SKM-1 (cell line): Measurements from ENCODE around the gene DNAAF8.
"Not testable (repeated sequence)": the region's sequence is repeated elsewhere in the genome, so short reads cannot be mapped to it uniquely, and the experiment has no call there.

Experiments used
- DNase-seq: peaks from one replicate; lab custom pipeline; 2025; ENCODE audit not compliant: unreplicated experiment; lab: John Stamatoyannopoulos, UW

DNAAF8 gene

DNA sequence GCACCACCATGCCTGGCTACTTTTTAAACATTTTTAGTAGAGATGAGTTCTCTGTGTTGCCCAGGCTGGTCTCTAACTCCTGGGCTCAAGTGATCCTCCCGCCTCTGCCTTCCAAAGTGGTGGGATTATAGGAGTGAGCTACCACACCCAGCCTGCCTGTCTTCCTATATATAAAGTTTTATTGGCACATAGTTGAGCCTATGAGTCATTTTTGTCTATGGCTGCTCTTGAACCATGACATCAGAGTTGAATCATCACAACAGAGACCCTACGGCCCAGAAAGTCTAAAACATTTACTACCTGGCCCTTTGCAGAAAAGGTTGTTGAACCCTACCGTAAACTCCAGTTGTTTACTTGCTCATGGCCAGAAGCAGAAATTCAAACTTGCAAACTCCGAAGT lies 45.9 kb downstream of the DNAAF8 start:
- no peak for DNase-seq

DNA sequence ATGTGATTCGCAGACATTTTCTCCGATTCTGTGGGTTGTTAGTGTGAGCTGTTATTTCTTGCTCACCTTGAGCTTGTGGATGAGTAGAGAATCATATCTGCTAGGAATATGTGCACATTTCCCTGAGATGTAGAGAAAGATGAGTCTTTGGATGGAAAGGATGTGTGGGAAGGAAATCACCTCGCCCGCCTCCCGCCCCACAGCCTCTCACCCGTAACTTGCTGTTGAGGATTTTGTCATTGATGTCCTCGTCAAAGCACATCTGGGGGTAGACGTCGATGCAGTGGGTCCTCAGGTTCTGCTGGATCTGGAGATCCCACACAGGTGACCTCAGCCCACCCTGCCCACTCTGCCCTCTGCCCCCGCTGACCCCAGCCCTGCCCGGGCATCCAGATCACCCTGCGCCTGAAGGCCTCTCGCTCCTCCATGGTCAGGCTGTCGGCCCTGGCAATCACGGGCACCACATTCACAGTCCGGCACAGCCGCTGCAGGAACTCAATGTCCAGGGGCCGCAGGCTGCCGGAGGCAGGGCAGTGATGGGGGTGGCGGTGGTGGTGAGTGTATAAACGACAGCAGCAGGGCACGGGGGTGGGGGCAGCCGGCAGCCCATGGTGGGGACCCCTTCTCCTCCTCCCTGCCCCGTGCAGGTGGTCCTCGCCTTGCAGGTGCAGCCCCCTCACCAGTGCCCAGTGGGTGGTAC lies 49.1 kb downstream of the DNAAF8 start:
- no peak for DNase-seq

GRCh38 chr16:4783951-4784336 lies 49.6 kb downstream of the DNAAF8 start:
- DNase-seq, result no peak

GRCh38 chr16:4784444-4784987 lies 50.2 kb downstream of the DNAAF8 start:
- not testable (repeated sequence) for DNase-seq

DNA sequence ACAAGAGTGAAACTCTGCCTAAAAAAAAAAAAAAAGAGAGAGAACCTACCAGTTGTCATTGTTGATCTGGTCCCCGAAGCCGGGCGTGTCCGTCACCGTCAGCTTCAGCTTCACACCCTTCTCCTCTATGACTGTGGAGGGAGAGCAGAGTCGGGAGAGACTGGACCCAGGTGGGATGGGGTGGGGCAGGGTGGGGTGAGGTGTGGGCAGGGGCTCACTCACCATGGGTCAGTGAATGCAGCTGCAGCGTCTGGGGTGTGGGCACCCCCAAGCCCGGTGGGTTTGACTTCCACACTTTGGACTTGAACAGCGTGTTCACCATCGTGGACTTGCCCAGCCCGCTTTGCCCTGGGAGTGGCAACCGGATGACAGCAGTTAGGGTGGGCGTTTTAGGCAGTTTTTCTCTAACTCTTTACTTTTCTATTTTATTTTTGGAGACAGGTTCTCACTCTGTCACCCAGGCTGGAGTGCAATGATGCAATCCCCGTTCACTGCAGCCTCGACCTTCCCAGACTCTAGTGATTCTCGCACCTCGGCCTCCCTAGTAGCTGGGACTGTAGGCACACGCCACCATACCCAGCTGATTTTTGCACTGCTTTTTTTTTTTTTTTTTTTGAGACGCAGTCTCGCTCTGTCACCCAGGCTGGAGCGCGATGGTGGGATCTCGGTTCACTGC lies 51.6 kb downstream of the DNAAF8 start:
- no peak for DNase-seq

GRCh38 chr16:4787068-4787467 lies 52.7 kb downstream of the DNAAF8 start:
- no peak for DNase-seq

DNA sequence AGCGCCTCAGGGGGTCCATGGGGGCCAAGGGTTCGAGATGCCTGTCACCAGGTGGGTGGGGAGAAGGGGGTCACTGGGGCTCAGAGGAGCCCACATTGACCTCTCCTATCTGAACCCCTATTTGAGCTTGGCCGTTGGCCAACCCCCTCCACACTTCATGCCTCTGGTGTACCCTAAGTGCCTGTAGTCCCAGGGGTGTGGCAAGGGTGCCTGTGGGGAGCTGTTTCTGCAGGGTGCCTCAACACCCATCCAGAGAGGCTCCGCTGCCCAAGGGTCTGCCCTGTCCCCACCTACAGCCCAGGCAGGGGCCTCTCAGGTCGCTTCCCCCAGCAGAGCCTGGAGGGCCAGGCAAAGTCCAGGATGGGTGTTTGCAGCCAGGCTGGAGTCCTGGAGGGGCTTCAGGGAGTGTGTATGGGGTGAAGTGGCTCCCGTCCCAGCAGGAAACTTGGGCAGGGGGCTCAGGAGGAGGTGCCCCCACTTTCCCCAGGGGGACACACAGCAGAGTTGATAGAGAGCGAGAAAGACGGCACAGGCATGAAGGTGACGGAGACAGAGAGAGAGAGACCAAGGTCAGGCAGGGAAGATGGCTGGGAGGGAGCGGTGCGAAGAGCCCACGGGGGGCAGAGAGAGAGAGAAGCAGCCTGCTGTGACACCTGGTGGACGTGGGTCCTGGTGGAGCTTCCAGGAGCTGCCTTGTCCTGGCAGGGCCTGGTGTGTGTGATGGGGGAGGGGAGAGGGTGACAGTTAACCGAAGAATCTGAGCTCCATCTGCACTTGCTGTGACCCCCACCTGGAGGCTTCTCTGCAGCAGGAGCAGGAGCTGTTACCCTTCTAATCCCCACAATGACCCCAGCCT lies 53.5 kb downstream of the DNAAF8 start, which contains the start of gene SEPTIN12:
TSS of gene SEPTIN12 (minus strand) at position 719 of the 856 bp plus-strand sequence. CDS start at position 19, 700 bp downstream.
- no peak for DNase-seq

GRCh38 chr16:4788489-4788889 lies 54.2 kb downstream of the DNAAF8 start:
- no peak for DNase-seq

DNA sequence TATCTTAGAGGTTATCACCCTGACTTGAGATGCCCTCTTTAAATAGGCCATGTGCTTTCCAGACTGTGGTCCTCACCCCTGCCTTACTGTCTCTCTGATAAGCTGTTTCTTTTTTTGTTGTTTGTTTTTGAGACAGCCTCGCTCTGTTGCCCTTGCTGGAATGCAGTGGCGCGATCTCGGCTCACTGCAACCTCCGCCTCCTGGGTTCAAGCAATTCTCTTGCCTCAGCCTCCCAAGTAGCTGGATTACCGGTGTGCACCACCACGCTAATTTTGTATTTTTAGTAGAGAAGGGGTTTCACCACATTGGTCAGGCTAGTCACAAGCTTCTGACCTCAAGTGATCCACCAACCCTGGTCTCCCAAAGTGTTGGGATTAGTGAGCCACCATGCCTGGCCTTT lies 54.6 kb downstream of the DNAAF8 start:
- no peak for DNase-seq

DNA sequence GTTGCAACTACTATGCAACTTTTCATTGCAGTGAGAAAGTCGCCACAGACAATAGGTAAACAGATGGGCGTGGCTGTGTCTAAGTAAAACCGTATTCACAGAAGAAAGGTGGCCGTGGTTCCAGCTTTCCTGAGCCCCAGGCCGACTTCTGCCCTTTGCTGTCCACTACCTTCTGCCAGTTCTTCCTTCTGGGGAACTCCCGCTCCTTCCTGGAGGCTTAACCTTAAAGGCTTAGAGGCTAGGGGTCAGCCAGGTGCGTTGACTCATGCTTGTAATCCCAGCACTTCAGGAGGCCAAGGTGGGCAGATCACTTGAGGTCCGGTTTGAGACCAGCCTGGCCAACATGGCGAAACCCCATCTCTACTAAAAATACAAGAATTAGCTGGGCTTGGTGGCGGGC lies 55.9 kb downstream of the DNAAF8 start:
- no peak for DNase-seq

- DNase-seq, result no peak
Observed at GRCh38 chr16:4790871-4791270, 56.5 kb downstream of the DNAAF8 start.

- DNase-seq, result no peak
Observed at GRCh38 chr16:4792951-4793513, 58.7 kb downstream of the DNAAF8 start.

DNA sequence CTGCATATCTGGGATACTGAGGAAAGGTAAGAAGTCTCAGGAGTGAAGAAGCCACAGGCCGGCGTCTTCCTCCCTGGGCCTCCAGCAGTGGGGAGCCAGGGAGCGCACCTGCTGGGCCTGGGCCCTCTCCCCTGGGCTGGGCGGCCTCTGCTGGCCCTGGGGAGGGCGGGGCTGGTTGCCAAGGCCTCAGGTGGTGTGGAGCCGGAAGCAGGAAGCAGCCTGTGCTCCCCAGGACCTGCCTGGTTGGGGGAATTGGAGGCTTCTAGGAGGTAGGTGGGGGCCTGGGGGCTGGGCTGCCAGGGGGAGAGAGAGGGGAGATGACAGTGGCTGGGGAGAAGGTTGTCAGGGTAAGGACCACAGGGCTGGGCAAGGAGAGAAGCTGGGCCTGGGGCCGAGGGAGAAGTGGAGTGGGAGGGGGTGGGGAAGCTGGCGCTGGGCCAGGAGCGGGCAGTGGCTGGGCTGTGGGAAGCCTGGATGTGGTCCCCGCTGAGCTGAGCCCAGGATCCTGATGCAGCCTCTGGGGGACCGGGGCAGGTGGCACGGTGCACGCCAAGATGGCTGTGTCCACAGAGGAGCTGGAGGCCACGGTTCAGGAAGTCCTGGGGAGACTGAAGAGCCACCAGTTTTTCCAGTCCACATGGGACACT lies 61.0 kb downstream of the DNAAF8 start, which contains the start of gene SMIM22:
TSS of gene SMIM22 (plus strand) at position 189 of the 647 bp plus-strand sequence. CDS start at position 555, 366 bp downstream.
- DNase-seq, result no peak

GRCh38 chr16:4795828-4796572 lies 61.7 kb downstream of the DNAAF8 start:
- no peak for DNase-seq

DNA sequence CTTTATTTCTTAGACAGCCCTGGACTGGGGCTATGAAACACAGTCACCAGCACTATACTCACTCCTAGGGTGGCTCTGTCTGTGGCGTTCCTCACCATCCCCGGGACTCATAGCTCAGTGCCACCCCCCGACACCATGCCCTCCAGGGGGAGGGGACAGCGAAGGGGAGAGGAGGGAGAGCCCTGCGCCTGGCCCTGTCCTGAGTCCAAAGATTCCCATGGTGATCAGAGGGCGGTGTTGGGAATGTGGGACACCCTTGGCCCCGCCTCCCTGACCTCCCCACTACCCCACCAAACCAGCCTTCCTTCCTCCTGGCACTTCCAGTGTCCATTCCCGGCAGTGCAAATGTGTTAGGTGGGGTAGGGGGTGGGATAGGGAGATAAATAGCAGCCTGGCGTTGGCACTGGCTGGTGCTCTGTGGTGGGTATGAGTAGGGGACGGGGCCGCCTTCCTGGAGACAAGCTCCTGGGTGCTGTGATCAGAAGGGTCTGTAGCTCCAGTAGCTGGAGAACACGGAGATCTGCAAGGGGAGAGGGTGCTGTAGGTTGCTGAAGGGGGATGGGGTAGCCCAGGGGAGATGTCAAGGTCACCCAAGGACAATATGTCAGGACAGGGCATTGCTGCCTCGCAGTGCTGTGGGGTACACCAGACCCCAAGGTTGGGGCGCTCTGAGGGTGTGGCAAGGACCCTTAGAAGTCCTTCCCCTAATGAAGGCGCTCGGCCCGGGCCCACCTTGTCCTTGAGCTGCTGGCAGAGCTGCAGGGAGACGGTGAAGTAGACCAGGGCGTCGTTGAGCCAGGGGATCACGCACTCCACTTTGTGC lies 62.9 kb downstream of the DNAAF8 start:
- DNase-seq, result no peak

DNA sequence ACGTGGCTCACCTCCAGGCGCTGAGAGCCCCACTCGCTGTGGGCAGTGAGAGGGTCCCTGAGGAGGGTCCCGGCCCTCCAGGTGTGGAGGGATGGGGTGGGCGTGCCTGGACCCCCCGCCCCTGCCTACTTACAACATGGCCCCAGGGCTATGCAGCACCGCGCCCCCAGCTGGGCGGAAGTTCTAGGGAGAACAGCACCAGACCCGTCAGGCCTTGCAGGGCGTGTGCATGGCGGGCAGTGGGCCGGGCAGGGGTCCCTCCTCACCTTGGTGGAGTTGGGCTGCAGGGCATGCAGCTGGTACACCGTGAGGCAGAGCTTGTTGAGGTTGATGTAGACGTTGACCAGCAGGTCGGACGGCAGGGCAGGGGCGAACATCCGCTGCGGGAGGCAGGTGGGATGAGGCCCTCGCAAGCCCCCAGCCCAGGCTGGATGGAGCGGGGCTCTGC lies 63.5 kb downstream of the DNAAF8 start:
- no peak for DNase-seq

DNA sequence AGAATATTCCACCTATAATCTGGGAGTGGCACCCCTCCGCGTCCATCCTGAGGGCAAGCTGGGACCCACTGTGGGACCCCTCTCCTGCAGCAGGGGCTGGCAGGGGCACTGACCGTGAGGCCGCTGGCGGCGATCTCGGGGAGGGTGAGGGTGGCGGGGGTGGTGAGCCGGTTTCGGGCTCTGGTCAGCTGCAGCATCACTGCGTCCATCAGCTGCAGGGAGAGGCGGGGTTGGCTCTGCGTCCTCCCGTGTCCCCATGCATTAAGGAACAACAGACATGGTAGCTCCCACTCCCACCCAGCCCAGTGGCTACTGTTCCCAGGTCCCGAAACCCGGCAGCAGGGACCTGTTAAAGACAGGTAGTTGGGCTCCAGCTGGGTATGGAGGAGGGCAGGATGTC lies 64.1 kb downstream of the DNAAF8 start:
- no peak for DNase-seq
